Measurements from ENCODE around the gene PCSK6. TPM values are rescaled to one million over a fixed set of nuclear protein-coding genes. Genes with fewer than 3 reads are reported as not detected.
"Not testable (repeated sequence)": the region's sequence is repeated elsewhere in the genome, so short reads cannot be mapped to it uniquely, and the experiment has no call there.

PCSK6 gene
- total RNA-seq, 2 donors from 2014 or later = 5.1 to 8.8 TPM

DNA sequence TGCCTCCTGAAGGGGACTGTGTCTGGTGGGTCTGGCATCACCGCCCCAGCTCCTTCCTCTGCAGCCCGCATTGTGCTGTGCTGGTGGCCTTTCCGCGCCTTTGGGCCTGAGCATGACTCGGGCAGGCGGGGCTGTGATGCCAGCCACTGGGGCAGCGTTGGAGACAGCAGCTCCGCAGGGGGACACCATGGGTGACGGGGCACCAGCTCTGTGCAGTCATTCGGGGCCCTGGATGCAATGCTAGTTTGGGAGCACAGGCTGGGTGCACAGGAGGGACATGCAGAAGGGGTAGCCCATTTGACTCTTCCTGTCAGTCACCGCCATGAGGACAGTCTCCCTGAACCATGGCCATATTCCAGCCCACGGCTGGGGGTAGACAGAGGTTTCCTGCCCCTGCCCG, 110.6 kb downstream of the PCSK6 start:
- no peak for TF ChIP-seq CTCF (IDR thresholded peaks at IDR 0.05)
- Histone ChIP-seq H3K4me1 (ENCODE audit: control insufficient read depth in 1 of 2, low read depth in 2 of 2) (no peaks in the 10 kb centered on the region), H3K9me3 (no peaks in the 10 kb centered on the region), H3K4me3 (no peak overlapping the region), H3K27me3 (replicated peaks; ENCODE audit: insufficient read depth) (no peaks in the 10 kb centered on the region), H3K36me3 (no peaks in the 10 kb centered on the region), H3K27ac (no peak overlapping the region)
- DNase-seq (ENCODE audit: low spot score) (no peak), ATAC-seq (ENCODE audit: insufficient number of reproducible peaks, low FRiP score, low read depth) (no peak)

- no peak for ATAC-seq (ENCODE audit: insufficient number of reproducible peaks, low FRiP score, low read depth)
- no peak for DNase-seq (ENCODE audit: low spot score)
- H3K4me3 ChIP-seq = no peak overlapping the region
- H3K27ac ChIP-seq = no peak overlapping the region
- H3K4me1 ChIP-seq (ENCODE audit: control insufficient read depth in 1 of 2, low read depth in 2 of 2) = no peaks in the 10 kb centered on the region
- no peaks in the 10 kb centered on the region for H3K36me3 ChIP-seq
- TF ChIP-seq CTCF (IDR thresholded peaks at IDR 0.05) = no peak
- H3K9me3 ChIP-seq = no peaks in the 10 kb centered on the region
- no peaks in the 10 kb centered on the region for H3K27me3 ChIP-seq (replicated peaks; ENCODE audit: insufficient read depth)
Measured at GRCh38 chr15:101378171-101378755, 111.2 kb downstream of the PCSK6 start.

GRCh38 chr15:101376615-101377395, 112.7 kb downstream of the PCSK6 start:
- no peaks in the 10 kb centered on the region for H3K36me3 ChIP-seq
- no peaks in the 10 kb centered on the region for H3K9me3 ChIP-seq
- no peak for DNase-seq (ENCODE audit: low spot score)
- H3K27ac ChIP-seq = no peak overlapping the region
- no peak for ATAC-seq (ENCODE audit: insufficient number of reproducible peaks, low FRiP score, low read depth)
- peaks cover 0 to 8% of the 10 kb centered on the region in 2 donors for H3K4me1 ChIP-seq (ENCODE audit: control insufficient read depth in 1 of 2, low read depth in 2 of 2)
- no peak for TF ChIP-seq CTCF (IDR thresholded peaks at IDR 0.05)
- no peaks in the 10 kb centered on the region for H3K27me3 ChIP-seq (replicated peaks; ENCODE audit: insufficient read depth)
- H3K4me3 ChIP-seq = no peak overlapping the region

DNA sequence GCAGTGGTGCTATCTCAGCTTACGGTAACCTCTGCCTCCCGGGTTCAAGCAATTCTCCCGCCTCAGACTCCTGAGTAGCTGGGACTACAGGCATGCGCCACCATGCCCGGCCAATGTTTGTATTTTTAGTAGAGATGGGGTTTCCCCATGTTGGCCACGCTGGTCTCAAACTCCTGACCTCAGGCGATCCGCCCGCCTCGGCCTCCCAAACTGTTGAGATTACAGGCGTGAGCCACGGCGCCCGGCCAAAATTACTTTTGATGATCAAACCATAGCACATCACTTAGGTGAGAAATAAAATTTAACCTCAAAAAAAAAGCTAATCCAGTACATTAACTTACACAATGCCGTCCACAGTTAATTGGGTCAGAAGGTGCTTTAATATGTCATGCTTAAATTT, 114.5 kb downstream of the PCSK6 start:
- peaks cover 0 to 10% of the 10 kb centered on the region in 2 donors for H3K4me1 ChIP-seq (ENCODE audit: control insufficient read depth in 1 of 2, low read depth in 2 of 2)
- H3K27me3 ChIP-seq (replicated peaks; ENCODE audit: insufficient read depth); H3K4me3 ChIP-seq; H3K9me3 ChIP-seq; H3K27ac ChIP-seq; DNase-seq (ENCODE audit: low spot score); H3K36me3 ChIP-seq; ATAC-seq (ENCODE audit: insufficient number of reproducible peaks, low FRiP score, low read depth): not testable (repeated sequence)

GRCh38 chr15:101374326-101374725, 115.2 kb downstream of the PCSK6 start:
- no peak for TF ChIP-seq CTCF (IDR thresholded peaks at IDR 0.05)
- Histone ChIP-seq H3K36me3 (no peaks in the 10 kb centered on the region), H3K9me3 (no peaks in the 10 kb centered on the region), H3K4me1 (ENCODE audit: control insufficient read depth in 1 of 2, low read depth in 2 of 2) (peaks cover 0 to 10% of the 10 kb centered on the region in 2 donors), H3K27ac (no peak overlapping the region), H3K4me3 (no peak overlapping the region), H3K27me3 (replicated peaks; ENCODE audit: insufficient read depth) (no peaks in the 10 kb centered on the region)
- no peak for ATAC-seq (ENCODE audit: insufficient number of reproducible peaks, low FRiP score, low read depth)
- DNase-seq (ENCODE audit: low spot score) = no peak
